ENCODE measurements around the gene PLG.

- TF ChIP-seq CTCF (IDR thresholded peaks at IDR 0.05) (no peak), POLR2A (IDR thresholded peaks at IDR 0.05) (no peak), POLR2AphosphoS5 (IDR thresholded peaks at IDR 0.05; ENCODE audit: insufficient read depth in 1 of 2, low read depth in 1 of 2) (no peak)
These were observed 53.1 kb downstream of the PLG start for GRCh38 chr6:160755165-160755564.
